Adrenal gland (tissue), 12 donors: ENCODE data around the gene NKIRAS2. TPM values are rescaled to one million over a fixed set of nuclear protein-coding genes. Genes with fewer than 3 reads are reported as not detected.
A peak's percentile ranks its signal among the peaks of the same experiment; 100 is the strongest.

ENCODE experiments used
- DNase-seq, 7 donors: peaks; one replicate each; pipeline ENCODE4 v3.0.0-alpha.2; 2019 to 2020
- H3K27ac ChIP-seq, 5 donors: fragments of 200-600 bp; sonication (generic) in 4 of 5; 1 replicate in 3 of 5; 2 replicates in 2 of 5; pipeline versions ENCODE4 v1.5.1 to v1.8.0; 2016 to 2020; ENCODE audit warnings: mild to moderate bottlenecking in 1 of 5
- H3K27me3 ChIP-seq: fragments of 200-600 bp; 2 replicates; pipeline ENCODE4 v1.8.0; 2021
- H3K36me3 ChIP-seq, 2 donors: fragments of 200-600 bp; replicated peaks in 1 of 2; 1 replicate in 1 of 2; 2 replicates in 1 of 2; pipeline versions ENCODE4 v1.5.1 to v1.8.0; 2018 to 2022
- H3K4me1 ChIP-seq, 2 donors: fragments of 200-600 bp; replicated peaks in 1 of 2; 1 replicate in 1 of 2; 2 replicates in 1 of 2; pipeline versions ENCODE4 v1.5.1 to v1.8.0; 2018 to 2021
- H3K4me3 ChIP-seq, 4 donors: fragments of 200-600 bp; sonication (generic) in 3 of 4; one replicate each; pipeline ENCODE4 v1.5.1; 2016 to 2018
- H3K9me3 ChIP-seq, 3 donors: fragments of 200-600 bp; sonication (generic) in 1 of 3; replicated peaks in 1 of 3; 1 replicate in 2 of 3; 2 replicates in 1 of 3; pipeline versions ENCODE4 v1.5.1 to v1.8.0; 2016 to 2021
- CTCF ChIP-seq, 6 experiments: fragments of 450-650 bp in 4 of 6; fragments of 200-600 bp in 2 of 6; sonication (generic) in 1 of 6; IDR thresholded peaks; 1 replicate in 5 of 6; 2 replicates in 1 of 6; pipeline versions ENCODE4 v1.5.1 to v1.8.0; 2016 to 2021; ENCODE audit warnings: antibody characterized with exemption in 6 of 6, mild to moderate bottlenecking in 2 of 6, moderate library complexity in 1 of 6
- POLR2A ChIP-seq, 2 donors: fragments of 450-650 bp; IDR thresholded peaks; one replicate each; pipeline ENCODE4 v1.6.1; 2017; ENCODE audit warnings: antibody characterized with exemption in 2 of 2, mild to moderate bottlenecking in 2 of 2, moderate library complexity in 1 of 2
- WGBS, 4 donors: extraction: QIAGEN DNeasy Blood & Tissue Kit in 2 of 4; methylation state at CpG; one replicate each; pipeline versions ENCODE4 v1.1.5 to v1.1.7; 2013 to 2017; 5-methylcytosine and 5-hydroxymethylcytosine counted together
- intact Hi-C, 2 donors: fragments of 100-400 bp; cut with DNase I; formaldehyde crosslinking; loops; one replicate each; pipeline versions ENCODE4 v1.14.1 to v1.15.0; 2022 to 2023
- polyA plus RNA-seq, 3 donors: library from polyadenylated mRNA; stranded (reverse); fragments of 200-250 nt in 2 of 3; fragments of 350-450 nt in 1 of 3; fragmentation: Illumina TruSeq in 1 of 3; extraction: RNeasy Lipid Tissue Mini Kit (QIAGEN cat#74804) in 1 of 3; gene quantifications; one replicate each; pipeline ENCODE4 v1.2.3, GENCODE V29; 2013 to 2014
- total RNA-seq, 9 donors: library from RNA; depleted of rRNA in 4 of 9; stranded (reverse); fragments of >200 nt in 4 of 9; fragments of 120-200 nt in 1 of 9; fragmentation: NEBNext Ultra II Directional in 1 of 9; extraction: Animal tissue kit (Norgen Biotek cat#: 25700) in 1 of 9; gene quantifications; one replicate each; pipeline versions ENCODE4 v1.1.0 to v1.2.4, GENCODE V29; 2013 to 2023
- donor health status: healthy with polysubstance abuse.
- donor health status: Bipolar disorder and iron deficiency.
- donor health status: DM: yes; HTN: yes; CAD: no.
- donor health status: DM: no; HTN: no; CAD: no.
- donor health status: DM: no; HTN: no; CAD: no.
- donor health status: DM: yes; HTN: yes; CAD: no.

NKIRAS2 gene
- total and polyA plus RNA-seq, 12 donors, result 22.9 to 56.8 (median 29.4) TPM

DNA sequence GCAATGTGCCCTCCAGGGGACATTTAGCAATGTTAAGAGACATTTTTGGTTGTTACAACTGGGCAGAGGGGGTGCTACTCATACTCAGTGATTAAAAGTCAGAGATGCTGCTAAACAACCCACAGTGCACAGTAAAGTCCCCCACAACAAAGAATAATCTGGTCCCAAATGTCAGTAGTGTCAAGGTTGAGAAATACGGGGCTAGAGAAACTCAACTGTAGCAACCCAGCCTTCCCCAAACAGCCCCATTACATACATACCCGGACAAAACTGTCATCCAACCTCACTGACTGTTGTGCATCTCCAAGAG lies 23.1 kb upstream of the NKIRAS2 start:
- Histone ChIP-seq H3K27me3 (no peaks in the 10 kb centered on the region), H3K4me3 (no peak overlapping the region), H3K27ac (no peak overlapping the region), H3K36me3 (peaks cover 0 to 91% of the 10 kb centered on the region in 2 donors), H3K9me3 (no peaks in the 10 kb centered on the region), H3K4me1 (peaks cover 0 to 10% of the 10 kb centered on the region in 2 donors)
- no peak for DNase-seq
- no peak for TF ChIP-seq POLR2A (IDR thresholded peaks at IDR 0.05)
- WGBS, 4 donors, result 77 to 89% (median 82%) methylated on average over 2 of the region's 2 CpGs
- intact Hi-C loops, result no loop called here

DNA sequence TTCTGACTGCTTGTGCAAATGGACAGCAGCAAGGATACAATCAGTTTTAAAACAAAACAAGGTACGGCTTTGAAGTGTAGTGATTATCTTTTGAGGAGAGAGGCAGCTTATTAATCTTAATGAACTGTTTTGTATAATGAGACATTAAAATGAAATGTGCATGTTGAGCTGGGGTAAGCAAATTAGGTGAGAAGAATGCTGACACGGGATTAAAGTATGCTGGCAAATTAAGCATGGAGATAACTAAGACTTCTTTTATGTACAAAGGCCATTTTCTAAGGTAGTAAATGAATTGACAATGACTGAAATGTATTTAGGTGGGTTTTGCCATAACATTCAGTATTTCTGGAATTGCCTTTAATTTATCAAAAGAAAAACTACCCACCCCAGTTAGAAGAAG lies 21.4 kb upstream of the NKIRAS2 start:
- H3K27me3 ChIP-seq, result no peaks in the 10 kb centered on the region
- H3K4me3 ChIP-seq, result no peak overlapping the region
- no peak for TF ChIP-seq CTCF (IDR thresholded peaks at IDR 0.05)
- TF ChIP-seq POLR2A (IDR thresholded peaks at IDR 0.05), result no peak
- WGBS, 4 donors, result 39 to 67% (median 46%) methylated on average over 2 of the region's 2 CpGs
- peaks cover 0 to 81% of the 10 kb centered on the region in 2 donors for H3K36me3 ChIP-seq
- intact Hi-C loops, result no loop called here
- H3K9me3 ChIP-seq, result no peaks in the 10 kb centered on the region
- H3K27ac ChIP-seq, result no peak overlapping the region
- H3K4me1 ChIP-seq, result peaks cover 0 to 21% of the 10 kb centered on the region in 2 donors
- no peak for DNase-seq

- intact Hi-C loops, result no loop called here
- Histone ChIP-seq H3K27ac (peak overlapping the region in 2 of 5 donors; percentile 8 to 56), H3K9me3 (no peaks in the 10 kb centered on the region), H3K36me3 (peaks cover 0 to 62% of the 10 kb centered on the region in 2 donors), H3K4me3 (no peak overlapping the region), H3K27me3 (no peaks in the 10 kb centered on the region), H3K4me1 (peaks cover 0 to 35% of the 10 kb centered on the region in 2 donors)
- 75 to 87% (median 85%) methylated on average over 3 of the region's 3 CpGs for WGBS, 4 donors
- no peak for DNase-seq
- TF ChIP-seq POLR2A (IDR thresholded peaks at IDR 0.05) (no peak), CTCF (IDR thresholded peaks at IDR 0.05) (no peak)
These were observed 19.3 kb upstream of the NKIRAS2 start for GRCh38 chr17:42000413-42001133.

DNA sequence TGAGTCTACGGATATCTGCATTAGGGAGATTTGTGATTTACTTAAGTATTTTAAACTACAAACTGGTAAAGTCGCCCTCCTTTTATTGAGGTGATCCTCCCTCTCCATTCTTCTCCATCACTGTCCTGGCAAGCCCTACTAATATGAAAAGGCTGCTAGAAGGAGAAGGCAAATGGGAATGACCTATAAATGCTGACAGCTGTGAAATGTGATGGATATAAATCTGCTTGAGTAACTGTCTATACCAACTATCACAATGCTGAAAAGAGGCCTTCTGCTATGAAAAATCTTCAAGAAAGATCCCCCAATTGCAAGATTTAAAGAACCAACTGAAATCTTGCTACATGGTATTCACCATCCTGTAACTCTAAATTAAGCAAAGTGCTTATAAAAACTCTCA lies 18.2 kb upstream of the NKIRAS2 start:
- Histone ChIP-seq H3K4me3 (no peak overlapping the region), H3K9me3 (no peaks in the 10 kb centered on the region), H3K36me3 (peaks cover 0 to 50% of the 10 kb centered on the region in 2 donors), H3K27ac (no peak overlapping the region), H3K4me1 (peaks cover 0 to 41% of the 10 kb centered on the region in 2 donors), H3K27me3 (no peaks in the 10 kb centered on the region)
- TF ChIP-seq POLR2A (IDR thresholded peaks at IDR 0.05), result no peak
- no peak for TF ChIP-seq CTCF (IDR thresholded peaks at IDR 0.05)
- no peak for DNase-seq
- intact Hi-C loops, result no loop called here
- 92 to 97% (median 94%) methylated on average over 2 of the region's 2 CpGs for WGBS, 4 donors
